ENCODE data around the gene AGRN. TPM values are rescaled to one million over a fixed set of nuclear protein-coding genes. Genes with fewer than 3 reads are reported as not detected.

The AGRN gene
- total RNA-seq, 1 donor from 2014 or later, result 14.1 TPM

- intact Hi-C loops (cut with DNase I), result no loop called here
- ATAC-seq, result no peak
- DNase-seq (ENCODE audit: missing footprints), result no peak
These were observed 22.9 kb downstream of the AGRN start for GRCh38 chr1:1042835-1043234.

- ATAC-seq (no peak), DNase-seq (ENCODE audit: missing footprints) (no peak)
- intact Hi-C loops (cut with DNase I), result no loop called here
These were observed 23.5 kb downstream of the AGRN start for GRCh38 chr1:1043411-1043810.

- intact Hi-C loops (cut with DNase I), result no loop called here
- DNase-seq (ENCODE audit: missing footprints) (no peak), ATAC-seq (no peak)
These were observed 24.0 kb downstream of the AGRN start for GRCh38 chr1:1043921-1044320.

GRCh38 chr1:1044455-1045078 is 24.6 kb downstream of the AGRN start:
- intact Hi-C loops (cut with DNase I), result no loop called here
- no peak for ATAC-seq
- no peak for DNase-seq (ENCODE audit: missing footprints)

- DNase-seq (ENCODE audit: missing footprints) (no peak), ATAC-seq (no peak)
- intact Hi-C loops (cut with DNase I), result no loop called here
These were observed 25.2 kb downstream of the AGRN start for GRCh38 chr1:1045129-1045528.

- intact Hi-C loops (cut with DNase I), result no loop called here
- no peak for DNase-seq (ENCODE audit: missing footprints)
- ATAC-seq, result no peak
These were observed 26.3 kb downstream of the AGRN start for GRCh38 chr1:1046243-1046642.

GRCh38 chr1:1046767-1047166 is 26.8 kb downstream of the AGRN start:
- no peak for DNase-seq (ENCODE audit: missing footprints)
- intact Hi-C loops (cut with DNase I), result no loop called here
- ATAC-seq, result no peak

GRCh38 chr1:1047407-1047806 is 27.5 kb downstream of the AGRN start:
- ATAC-seq (no peak), DNase-seq (ENCODE audit: missing footprints) (no peak)
- intact Hi-C loops (cut with DNase I), result no loop called here

GRCh38 chr1:1047963-1048362 is 28.0 kb downstream of the AGRN start:
- DNase-seq (ENCODE audit: missing footprints) (no peak), ATAC-seq (no peak)
- intact Hi-C loops (cut with DNase I), result no loop called here

- intact Hi-C loops (cut with DNase I), result no loop called here
- ATAC-seq, result no peak
These were observed 28.8 kb downstream of the AGRN start for GRCh38 chr1:1048765-1049164.

GRCh38 chr1:1049318-1050165 is 29.6 kb downstream of the AGRN start:
- DNase-seq (ENCODE audit: missing footprints) (no peak), ATAC-seq (no peak)
- intact Hi-C loops (cut with DNase I), result no loop called here

More at GRCh38 chr1:1048765-1049164, 28.8 kb downstream of the AGRN start:
- no peak for DNase-seq (ENCODE audit: missing footprints)

GRCh38 chr1:1050577-1051052 is 30.7 kb downstream of the AGRN start:
- intact Hi-C loops (cut with DNase I), result no loop called here
- ATAC-seq (peak; percentile 49), DNase-seq (ENCODE audit: missing footprints) (no peak)

GRCh38 chr1:1051127-1051810 is 31.3 kb downstream of the AGRN start:
- ATAC-seq (no peak), DNase-seq (ENCODE audit: missing footprints) (no peak)
- intact Hi-C loops (cut with DNase I), result no loop called here

GRCh38 chr1:1052003-1052840 is 32.3 kb downstream of the AGRN start:
- intact Hi-C loops (cut with DNase I), result no loop called here
- ATAC-seq, result no peak
- no peak for DNase-seq (ENCODE audit: missing footprints)

GRCh38 chr1:1053022-1053421 is 33.1 kb downstream of the AGRN start:
- ATAC-seq, result no peak
- DNase-seq (ENCODE audit: missing footprints), result no peak
- intact Hi-C loops (cut with DNase I), result no loop called here

- DNase-seq (ENCODE audit: missing footprints) (no peak), ATAC-seq (no peak)
- intact Hi-C loops (cut with DNase I), result no loop called here
These were observed 33.8 kb downstream of the AGRN start for GRCh38 chr1:1053682-1054081.

GRCh38 chr1:1054099-1054700 is 34.3 kb downstream of the AGRN start:
- intact Hi-C loops (cut with DNase I), result no loop called here
- ATAC-seq, result no peak
- no peak for DNase-seq (ENCODE audit: missing footprints)

GRCh38 chr1:1054971-1055370 is 35.1 kb downstream of the AGRN start:
- ATAC-seq (no peak), DNase-seq (ENCODE audit: missing footprints) (no peak)
- intact Hi-C loops (cut with DNase I), result no loop called here

Data from Right ventricle myocardium inferior (tissue), 1 donor.